GM23338 (cell line): ENCODE data around the gene MATCAP1.

Experiments
- CREB1 ChIP-seq: fragments of 250-450 bp; sonication (Bioruptor Pico); IDR thresholded peaks from 2 replicates; pipeline ENCODE4 v1.5.0; 2020; ENCODE audit warnings: low read depth, mild to moderate bottlenecking, moderate library complexity
- EZH2 ChIP-seq: fragments of 200-600 bp; sonication (generic); IDR thresholded peaks from one replicate; pipeline ENCODE4 v1.8.0; 2017; ENCODE audit warnings: antibody characterized with exemption, mild to moderate bottlenecking, low read depth; ENCODE audit not compliant: unreplicated experiment
- EZH2phosphoT487 ChIP-seq: fragments of 200-600 bp; sonication (generic); IDR thresholded peaks from one replicate; pipeline ENCODE4 v1.8.1; 2018; ENCODE audit warnings: antibody characterized with exemption; ENCODE audit not compliant: unreplicated experiment
- JUNB ChIP-seq: IDR thresholded peaks from one replicate; pipeline ENCODE4 v1.6.1; 2016; ENCODE audit warnings: antibody characterized with exemption; ENCODE audit not compliant: unreplicated experiment
- NANOG ChIP-seq: IDR thresholded peaks from 2 replicates; pipeline ENCODE4 v1.6.1; 2016; ENCODE audit warnings: antibody characterized with exemption, borderline replicate concordance
- POLR2AphosphoS5 ChIP-seq: IDR thresholded peaks from 2 replicates; pipeline ENCODE4 v1.6.1; 2016; ENCODE audit warnings: antibody characterized with exemption, low read depth
- STAT1 ChIP-seq: IDR thresholded peaks from one replicate; pipeline ENCODE4 v1.6.1; 2016; ENCODE audit warnings: antibody characterized with exemption; ENCODE audit not compliant: unreplicated experiment
- ZNF114 ChIP-seq: fragments of 250-450 bp; sonication (Bioruptor Pico); IDR thresholded peaks from 2 replicates; pipeline ENCODE4 v1.5.0; 2020; ENCODE audit warnings: mild to moderate bottlenecking, moderate library complexity
- TF ChIP-seq, protein P1 (sequence below), 2 experiments: fragments of 200-600 bp in 1 of 2; sonication (generic) in 1 of 2; conservative IDR thresholded peaks; 2 replicates each; pipeline versions ENCODE4 v1.5.1 to v1.6.1; 2016 to 2017; ENCODE audit warnings: antibody characterized with exemption in 2 of 2, low read depth in 2 of 2, mild to moderate bottlenecking in 2 of 2, moderate library complexity in 1 of 2
- TF ChIP-seq, protein P2 (sequence below): IDR thresholded peaks from one replicate; pipeline ENCODE4 v1.6.1; 2018; ENCODE audit warnings: antibody characterized with exemption; ENCODE audit not compliant: unreplicated experiment
- TF ChIP-seq, protein P3 (sequence below): IDR thresholded peaks from 2 replicates; pipeline ENCODE4 v1.6.1; 2016; ENCODE audit warnings: antibody characterized with exemption

DNA sequence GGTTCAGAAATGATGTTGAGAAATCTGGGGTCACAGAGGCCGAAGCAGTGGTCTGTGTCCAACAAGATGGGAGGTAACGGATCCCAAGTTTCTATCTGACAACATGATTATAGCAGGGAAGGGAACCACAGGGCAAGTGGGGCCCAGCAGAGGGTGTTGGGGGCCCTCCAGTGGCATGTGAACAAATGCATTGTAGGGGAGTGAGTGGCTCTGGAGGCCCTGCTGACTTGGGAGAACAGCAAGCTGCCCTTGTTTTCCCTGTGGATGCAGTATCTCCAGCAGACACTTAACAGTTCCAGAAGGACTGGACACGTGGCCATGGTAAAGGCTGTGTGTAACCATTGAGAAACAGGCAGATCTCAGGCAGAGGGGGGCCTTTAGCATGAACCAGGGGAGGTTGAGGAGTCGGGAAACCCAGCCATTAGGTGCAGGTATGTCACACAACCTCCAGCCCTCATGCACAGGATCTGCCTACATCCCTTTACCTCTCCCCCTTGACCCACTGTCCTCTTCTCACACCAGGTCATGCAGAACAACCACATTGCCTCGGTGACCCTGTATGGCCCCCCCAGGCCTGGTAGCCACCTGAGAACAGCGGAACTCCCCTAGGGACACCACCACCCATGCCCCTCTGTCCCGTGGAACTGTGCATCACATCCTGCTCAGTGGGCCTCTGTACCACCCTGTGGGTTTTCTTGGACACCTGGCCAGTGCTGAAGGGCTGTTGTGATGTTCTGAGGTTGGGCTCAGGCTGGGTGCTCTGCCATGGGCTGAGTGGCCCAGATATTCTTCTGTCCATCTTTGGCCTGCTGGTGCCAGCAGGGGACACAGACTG lies 37.0 kb downstream of the MATCAP1 start:
- TF ChIP-seq, protein P1, sequence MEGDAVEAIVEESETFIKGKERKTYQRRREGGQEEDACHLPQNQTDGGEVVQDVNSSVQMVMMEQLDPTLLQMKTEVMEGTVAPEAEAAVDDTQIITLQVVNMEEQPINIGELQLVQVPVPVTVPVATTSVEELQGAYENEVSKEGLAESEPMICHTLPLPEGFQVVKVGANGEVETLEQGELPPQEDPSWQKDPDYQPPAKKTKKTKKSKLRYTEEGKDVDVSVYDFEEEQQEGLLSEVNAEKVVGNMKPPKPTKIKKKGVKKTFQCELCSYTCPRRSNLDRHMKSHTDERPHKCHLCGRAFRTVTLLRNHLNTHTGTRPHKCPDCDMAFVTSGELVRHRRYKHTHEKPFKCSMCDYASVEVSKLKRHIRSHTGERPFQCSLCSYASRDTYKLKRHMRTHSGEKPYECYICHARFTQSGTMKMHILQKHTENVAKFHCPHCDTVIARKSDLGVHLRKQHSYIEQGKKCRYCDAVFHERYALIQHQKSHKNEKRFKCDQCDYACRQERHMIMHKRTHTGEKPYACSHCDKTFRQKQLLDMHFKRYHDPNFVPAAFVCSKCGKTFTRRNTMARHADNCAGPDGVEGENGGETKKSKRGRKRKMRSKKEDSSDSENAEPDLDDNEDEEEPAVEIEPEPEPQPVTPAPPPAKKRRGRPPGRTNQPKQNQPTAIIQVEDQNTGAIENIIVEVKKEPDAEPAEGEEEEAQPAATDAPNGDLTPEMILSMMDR (conservative IDR thresholded peaks at IDR 0.05; ENCODE audit: low read depth in 2 of 2), result 0 out of 4 replicates have a peak, but pooled peaks of 1 of the 2 experiments have one; percentile 21
- TF ChIP-seq, protein P2, sequence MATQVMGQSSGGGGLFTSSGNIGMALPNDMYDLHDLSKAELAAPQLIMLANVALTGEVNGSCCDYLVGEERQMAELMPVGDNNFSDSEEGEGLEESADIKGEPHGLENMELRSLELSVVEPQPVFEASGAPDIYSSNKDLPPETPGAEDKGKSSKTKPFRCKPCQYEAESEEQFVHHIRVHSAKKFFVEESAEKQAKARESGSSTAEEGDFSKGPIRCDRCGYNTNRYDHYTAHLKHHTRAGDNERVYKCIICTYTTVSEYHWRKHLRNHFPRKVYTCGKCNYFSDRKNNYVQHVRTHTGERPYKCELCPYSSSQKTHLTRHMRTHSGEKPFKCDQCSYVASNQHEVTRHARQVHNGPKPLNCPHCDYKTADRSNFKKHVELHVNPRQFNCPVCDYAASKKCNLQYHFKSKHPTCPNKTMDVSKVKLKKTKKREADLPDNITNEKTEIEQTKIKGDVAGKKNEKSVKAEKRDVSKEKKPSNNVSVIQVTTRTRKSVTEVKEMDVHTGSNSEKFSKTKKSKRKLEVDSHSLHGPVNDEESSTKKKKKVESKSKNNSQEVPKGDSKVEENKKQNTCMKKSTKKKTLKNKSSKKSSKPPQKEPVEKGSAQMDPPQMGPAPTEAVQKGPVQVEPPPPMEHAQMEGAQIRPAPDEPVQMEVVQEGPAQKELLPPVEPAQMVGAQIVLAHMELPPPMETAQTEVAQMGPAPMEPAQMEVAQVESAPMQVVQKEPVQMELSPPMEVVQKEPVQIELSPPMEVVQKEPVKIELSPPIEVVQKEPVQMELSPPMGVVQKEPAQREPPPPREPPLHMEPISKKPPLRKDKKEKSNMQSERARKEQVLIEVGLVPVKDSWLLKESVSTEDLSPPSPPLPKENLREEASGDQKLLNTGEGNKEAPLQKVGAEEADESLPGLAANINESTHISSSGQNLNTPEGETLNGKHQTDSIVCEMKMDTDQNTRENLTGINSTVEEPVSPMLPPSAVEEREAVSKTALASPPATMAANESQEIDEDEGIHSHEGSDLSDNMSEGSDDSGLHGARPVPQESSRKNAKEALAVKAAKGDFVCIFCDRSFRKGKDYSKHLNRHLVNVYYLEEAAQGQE, result no peak
- TF ChIP-seq CREB1 (CRISPR knock-in tag), result no peak
- no peak for TF ChIP-seq EZH2
- TF ChIP-seq JUNB, result no peak
- TF ChIP-seq POLR2AphosphoS5, result no peak
- no peak for TF ChIP-seq NANOG
- TF ChIP-seq, protein P3, sequence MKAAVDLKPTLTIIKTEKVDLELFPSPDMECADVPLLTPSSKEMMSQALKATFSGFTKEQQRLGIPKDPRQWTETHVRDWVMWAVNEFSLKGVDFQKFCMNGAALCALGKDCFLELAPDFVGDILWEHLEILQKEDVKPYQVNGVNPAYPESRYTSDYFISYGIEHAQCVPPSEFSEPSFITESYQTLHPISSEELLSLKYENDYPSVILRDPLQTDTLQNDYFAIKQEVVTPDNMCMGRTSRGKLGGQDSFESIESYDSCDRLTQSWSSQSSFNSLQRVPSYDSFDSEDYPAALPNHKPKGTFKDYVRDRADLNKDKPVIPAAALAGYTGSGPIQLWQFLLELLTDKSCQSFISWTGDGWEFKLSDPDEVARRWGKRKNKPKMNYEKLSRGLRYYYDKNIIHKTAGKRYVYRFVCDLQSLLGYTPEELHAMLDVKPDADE, result no peak
- no peak for TF ChIP-seq EZH2phosphoT487
- no peak for TF ChIP-seq STAT1
- no peak for TF ChIP-seq ZNF114 (CRISPR knock-in tag)
